ENCODE data around the gene MED23.
A peak's percentile ranks its signal among the peaks of the same experiment; 100 is the strongest.
"Not testable (repeated sequence)": the region's sequence is repeated elsewhere in the genome, so short reads cannot be mapped to it uniquely, and the experiment has no call there.

MED23 gene

DNA sequence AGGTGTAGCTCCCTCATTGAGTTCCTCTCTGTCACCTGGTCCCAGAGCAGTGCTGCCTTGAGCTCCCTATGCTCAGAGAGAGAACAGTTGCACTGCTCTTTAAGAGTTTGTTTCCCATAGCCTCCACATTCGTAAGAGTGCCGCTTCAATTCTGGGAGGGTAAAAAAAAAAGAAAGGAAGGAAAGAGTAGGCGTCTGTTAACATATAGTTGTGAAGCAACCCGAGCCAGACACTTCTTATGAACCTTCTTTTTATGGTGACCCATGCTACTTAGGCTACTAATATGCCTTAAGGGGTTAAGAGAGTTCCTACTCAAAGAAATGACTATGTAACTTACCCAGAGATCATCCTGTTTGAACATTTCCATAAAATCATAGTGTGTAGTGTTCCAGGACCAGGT is 59.3 kb downstream of the MED23 start:
- peak; percentile 3 for DNase-seq

DNA sequence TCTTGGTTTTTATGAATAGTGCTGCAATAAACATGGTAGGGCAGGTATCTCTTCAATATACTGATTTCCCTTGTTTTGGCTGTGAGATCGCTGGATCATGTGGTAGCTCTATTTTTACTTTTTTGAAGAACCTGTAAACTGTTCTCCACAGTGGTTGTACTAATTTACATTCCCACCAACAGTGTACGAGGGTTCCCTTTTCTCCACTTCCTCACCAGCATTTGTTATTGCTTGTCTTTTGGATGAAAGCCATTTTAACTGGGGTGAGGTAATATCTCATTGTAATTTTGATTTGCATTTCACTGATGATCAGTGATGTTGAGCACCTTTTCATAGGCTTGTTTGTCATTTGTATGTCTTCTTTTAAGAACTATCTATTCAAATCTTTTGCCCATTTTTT is 63.0 kb downstream of the MED23 start:
- peak; percentile 5 for DNase-seq

GRCh38 chr6:131561925-131562707 is 65.9 kb downstream of the MED23 start:
- no peak for DNase-seq

GRCh38 chr6:131558922-131559321 is 69.1 kb downstream of the MED23 start:
- DNase-seq = no peak

DNA sequence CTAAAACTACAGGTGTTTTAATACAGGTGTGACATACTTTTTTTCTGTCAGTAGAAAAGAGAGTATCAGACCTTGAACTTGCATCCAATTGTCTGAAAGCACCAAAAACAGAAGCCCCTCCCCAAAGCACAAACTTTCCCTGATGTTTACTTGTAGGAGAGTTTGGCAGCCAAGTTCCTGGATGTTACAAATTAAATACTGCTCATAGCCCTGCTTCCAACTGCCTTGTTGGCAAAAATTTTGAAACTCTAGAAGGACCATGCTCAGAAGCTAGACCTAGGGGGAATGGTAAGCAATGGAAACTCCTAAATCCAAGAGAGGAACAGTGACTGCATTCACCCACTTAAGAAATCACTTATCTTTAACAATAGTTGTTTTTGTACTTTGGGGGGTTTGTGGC is 72.0 kb downstream of the MED23 start:
- no peak for DNase-seq

DNA sequence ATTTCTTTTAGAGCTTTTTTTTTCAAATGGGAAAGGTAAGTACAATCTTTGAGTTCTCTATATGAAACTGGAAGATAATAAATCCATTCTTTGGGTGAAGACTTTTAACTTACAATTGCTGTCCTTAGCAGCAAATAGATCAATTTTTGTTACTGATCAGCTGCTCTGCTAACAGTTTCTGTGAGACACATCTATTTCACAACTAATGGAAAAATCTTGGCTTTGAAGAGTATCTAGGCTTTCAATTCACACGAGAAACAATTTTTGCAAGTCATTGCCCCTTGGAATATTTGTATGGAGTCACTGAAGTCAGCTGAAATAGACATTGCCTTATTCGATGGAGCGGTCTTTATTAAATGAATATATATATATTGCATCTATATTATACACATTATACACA is 75.5 kb downstream of the MED23 start:
- no peak for DNase-seq

DNA sequence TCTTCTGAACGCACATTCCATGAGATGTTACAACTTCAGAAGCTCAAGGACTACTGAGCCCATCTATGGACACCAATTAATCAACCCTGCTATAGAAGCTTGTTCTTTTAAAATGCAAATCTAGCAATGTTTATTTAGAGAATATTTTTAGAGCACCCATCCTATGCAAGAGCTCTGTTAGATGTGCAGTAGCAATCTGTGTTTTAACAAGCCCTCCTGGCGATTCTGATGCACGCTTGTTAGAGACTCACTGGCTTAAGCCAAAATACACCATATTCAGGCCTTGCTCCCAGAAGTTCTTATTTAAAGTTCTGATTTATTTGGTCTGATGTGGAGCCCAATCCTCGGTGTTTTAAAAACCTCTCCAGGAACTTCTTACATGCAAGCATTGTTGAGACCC is 76.1 kb downstream of the MED23 start:
- no peak for DNase-seq

GRCh38 chr6:131549811-131550210 is 78.2 kb downstream of the MED23 start:
- peak; percentile 39 for DNase-seq

DNA sequence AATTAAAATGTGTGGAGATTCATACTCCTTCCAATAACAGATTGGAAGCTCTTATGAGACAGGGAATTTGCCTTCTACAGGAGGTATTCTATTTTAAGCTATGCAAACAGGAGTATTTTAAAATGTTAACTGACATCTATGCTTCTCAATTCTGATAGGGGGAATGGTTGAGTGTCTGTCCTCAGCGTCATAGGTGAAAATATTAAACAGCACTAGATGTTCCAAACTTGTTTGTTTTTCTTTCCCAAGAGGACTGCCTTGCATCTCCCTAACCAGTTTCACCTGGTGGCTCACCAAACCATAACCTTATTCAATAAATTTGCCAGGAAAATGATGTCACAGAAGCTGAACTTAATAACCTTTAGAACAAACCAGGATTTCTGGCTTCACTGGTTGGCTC is 79.6 kb downstream of the MED23 start:
- no peak for DNase-seq

GRCh38 chr6:131547488-131547887 is 80.6 kb downstream of the MED23 start:
- no peak for DNase-seq

DNA sequence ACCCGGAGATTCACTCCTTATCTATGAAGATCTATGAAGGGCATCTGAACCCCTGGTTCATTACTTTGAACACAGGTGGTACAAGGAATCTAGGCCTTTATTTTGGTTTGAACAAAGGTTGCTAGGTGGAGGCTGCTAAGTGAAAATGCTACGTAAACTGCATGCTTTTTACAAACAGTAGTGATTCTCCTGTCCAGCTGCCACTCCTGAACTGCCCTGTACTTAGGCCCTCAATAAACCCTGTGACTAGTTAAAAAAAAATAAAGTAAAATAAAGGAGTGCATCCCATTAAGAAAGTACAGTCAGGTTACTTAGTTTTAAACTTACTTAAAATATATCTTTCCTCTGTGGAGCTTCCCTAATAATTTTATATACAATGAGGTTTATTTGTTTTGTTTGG is 82.7 kb downstream of the MED23 start:
- no peak for DNase-seq

GRCh38 chr6:131538615-131539014 is 89.4 kb downstream of the MED23 start:
- DNase-seq = not testable (repeated sequence)

- no peak for DNase-seq
These were observed 95.4 kb downstream of the MED23 start for GRCh38 chr6:131532580-131533039.

- not testable (repeated sequence) for DNase-seq
These were observed 96.4 kb downstream of the MED23 start for GRCh38 chr6:131531681-131532080.

DNA sequence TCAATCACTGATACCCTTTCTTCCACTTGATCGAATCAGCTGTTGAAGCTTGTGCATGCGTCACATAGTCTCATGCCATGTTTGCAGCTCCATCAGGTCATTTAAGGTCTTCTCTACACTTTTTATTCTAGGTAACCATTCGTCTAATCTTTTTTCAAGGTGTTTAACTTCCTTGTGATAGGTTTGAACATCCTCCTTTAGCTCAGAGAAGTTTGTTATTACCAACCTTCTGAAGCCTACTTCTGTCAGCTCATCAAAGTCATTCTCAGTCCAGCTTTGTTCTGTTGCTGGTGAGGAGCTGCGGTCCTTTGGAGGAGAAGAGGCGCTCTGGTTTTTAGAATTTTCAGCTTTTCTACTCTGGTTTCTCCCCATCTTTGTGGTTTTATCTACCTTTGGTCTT is 97.1 kb downstream of the MED23 start:
- not testable (repeated sequence) for DNase-seq

DNA sequence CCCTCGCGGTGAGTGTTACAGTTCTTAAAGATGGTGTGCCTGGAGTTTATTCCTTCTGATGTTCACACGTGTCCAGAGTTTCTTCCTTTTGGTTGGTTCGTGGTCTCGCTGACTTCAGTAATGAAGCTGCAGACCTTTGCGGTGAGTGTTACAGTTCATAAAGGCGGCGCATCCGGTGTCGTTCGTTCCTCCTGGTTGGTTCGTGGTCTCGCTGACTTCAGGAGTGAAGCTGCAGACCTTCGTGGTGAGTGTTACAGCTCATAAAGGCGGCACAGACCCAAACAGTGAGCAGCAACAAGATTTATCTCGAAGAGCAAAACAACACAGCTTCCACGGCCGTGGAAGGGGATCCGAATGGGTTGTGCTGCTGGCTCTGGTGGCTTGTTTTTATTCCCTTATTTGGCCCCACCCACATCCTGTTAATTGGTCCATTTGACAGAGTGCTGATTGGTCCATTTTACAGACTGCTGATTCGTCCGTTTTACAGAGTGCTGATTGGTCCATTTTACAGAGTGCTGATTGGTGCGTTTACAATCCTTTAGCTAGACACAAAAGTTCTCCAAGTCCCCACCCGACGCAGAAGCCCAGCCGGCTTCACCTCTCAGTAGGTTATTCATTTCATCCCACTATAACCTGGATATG is 103.2 kb downstream of the MED23 start:
- DNase-seq = no peak

GRCh38 chr6:131523988-131524673 is 103.9 kb downstream of the MED23 start:
- no peak for DNase-seq
